ENCODE results near the gene NHERF2.
A peak's percentile ranks its signal among the peaks of the same experiment; 100 is the strongest.

The NHERF2 gene

DNA sequence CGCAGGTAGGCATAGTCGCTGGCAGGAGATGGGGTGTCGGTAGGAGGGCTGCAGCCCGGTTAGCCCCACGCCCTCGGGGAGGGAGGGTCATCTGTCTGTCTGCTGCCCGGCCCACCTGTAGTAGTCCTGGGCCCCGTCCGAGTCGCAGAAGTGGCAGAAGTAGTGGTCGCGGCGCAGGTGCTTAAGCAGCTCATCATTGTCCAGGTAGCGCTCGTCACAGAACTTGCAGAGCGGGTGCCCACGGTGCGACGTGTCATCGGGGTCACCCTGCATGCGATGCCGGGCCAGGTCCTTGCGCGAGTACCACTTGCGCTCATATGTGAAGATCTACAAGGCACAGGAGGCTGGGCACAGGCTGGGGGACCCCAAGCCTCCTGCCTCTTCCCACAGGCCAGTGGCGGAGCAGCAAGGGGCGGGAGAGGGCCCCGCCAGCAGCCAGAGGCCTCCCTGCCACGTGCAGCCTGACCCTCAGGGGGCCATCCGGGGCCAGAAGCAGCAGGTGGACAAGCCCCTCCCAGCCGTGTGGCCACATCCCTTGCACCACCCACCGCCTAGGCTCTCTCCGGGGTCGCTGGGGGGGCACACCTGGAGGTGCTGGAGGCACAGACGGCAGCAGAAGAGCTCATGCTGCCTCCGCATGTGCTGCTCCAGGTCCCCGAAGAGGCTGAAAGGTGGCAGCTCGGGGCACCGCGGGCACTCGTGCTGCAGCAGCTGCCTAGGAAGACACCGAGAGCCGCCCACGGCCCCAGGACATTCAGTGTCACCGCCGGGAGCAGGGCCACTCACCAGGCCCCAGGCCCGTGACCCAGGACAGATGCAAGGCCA lies 24.1 kb upstream of the NHERF2 start:
- H3K27me3 ChIP-seq (ENCODE audit: control insufficient read depth, insufficient read depth, low read length), result no peaks in the 10 kb centered on the region
- H3K9me3 ChIP-seq (ENCODE audit: control insufficient read depth, low read depth, low read length), result no peaks in the 10 kb centered on the region
- no peak overlapping the region for H3K27ac ChIP-seq (ENCODE audit: low read length)
- peaks cover 42% of the 10 kb centered on the region for H3K36me3 ChIP-seq (ENCODE audit: control insufficient read depth, low read depth, low read length)
- H3K4me3 ChIP-seq (ENCODE audit: low read length), result no peak overlapping the region
- H3K4me1 ChIP-seq (ENCODE audit: control insufficient read depth, low read depth, low read length), result peaks cover 6% of the 10 kb centered on the region
- no peak overlapping the region for H3K9ac ChIP-seq (ENCODE audit: low read length)

DNA sequence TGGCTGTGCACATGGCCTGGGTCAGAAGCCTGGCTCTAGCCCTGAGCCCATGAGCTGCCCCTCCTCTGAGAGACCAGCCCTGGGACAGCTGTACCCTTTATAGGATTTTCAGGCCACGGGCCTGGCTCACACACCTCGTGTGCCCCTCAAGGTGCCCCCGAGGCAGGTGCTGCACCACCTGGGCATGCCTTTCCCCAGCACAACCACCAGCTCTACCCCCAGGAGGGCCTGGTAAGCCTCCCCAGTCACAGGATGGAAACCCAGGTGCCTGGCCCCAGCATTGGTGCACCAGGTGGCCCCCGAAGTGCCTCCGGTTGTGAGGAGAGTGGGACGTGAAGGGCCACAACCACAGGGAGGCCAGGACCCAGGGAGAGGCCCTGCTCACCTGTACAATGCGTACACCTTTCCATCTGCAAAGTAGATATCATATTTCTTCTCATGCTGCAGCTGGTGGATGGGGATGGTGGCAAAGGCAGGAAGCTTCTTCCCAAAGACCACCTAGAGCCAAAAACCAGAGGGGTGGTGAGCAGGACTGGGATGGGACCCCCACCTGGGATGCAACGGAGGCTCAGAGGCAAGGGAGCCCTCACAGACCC lies 23.4 kb upstream of the NHERF2 start:
- peaks cover 10% of the 10 kb centered on the region for H3K4me1 ChIP-seq (ENCODE audit: control insufficient read depth, low read depth, low read length)
- no peak overlapping the region for H3K9ac ChIP-seq (ENCODE audit: low read length)
- H3K4me3 ChIP-seq (ENCODE audit: low read length), result no peak overlapping the region
- no peaks in the 10 kb centered on the region for H3K27me3 ChIP-seq (ENCODE audit: control insufficient read depth, insufficient read depth, low read length)
- H3K27ac ChIP-seq (ENCODE audit: low read length), result no peak overlapping the region
- H3K9me3 ChIP-seq (ENCODE audit: control insufficient read depth, low read depth, low read length), result no peaks in the 10 kb centered on the region
- H3K36me3 ChIP-seq (ENCODE audit: control insufficient read depth, low read depth, low read length), result peaks cover 35% of the 10 kb centered on the region

- Histone ChIP-seq H3K27me3 (ENCODE audit: control insufficient read depth, insufficient read depth, low read length) (no peaks in the 10 kb centered on the region), H3K9ac (ENCODE audit: low read length) (no peak overlapping the region), H3K4me1 (ENCODE audit: control insufficient read depth, low read depth, low read length) (peaks cover 13% of the 10 kb centered on the region), H3K9me3 (ENCODE audit: control insufficient read depth, low read depth, low read length) (no peaks in the 10 kb centered on the region), H3K36me3 (ENCODE audit: control insufficient read depth, low read depth, low read length) (peaks cover 31% of the 10 kb centered on the region), H3K27ac (ENCODE audit: low read length) (no peak overlapping the region), H3K4me3 (ENCODE audit: low read length) (peak overlapping the region; percentile 14)
Measured at GRCh38 chr16:2003827-2004641, 22.7 kb upstream of the NHERF2 start.

GRCh38 chr16:2004795-2005517 lies 21.7 kb upstream of the NHERF2 start:
- Histone ChIP-seq H3K36me3 (ENCODE audit: control insufficient read depth, low read depth, low read length) (peaks cover 29% of the 10 kb centered on the region), H3K27ac (ENCODE audit: low read length) (no peak overlapping the region), H3K4me1 (ENCODE audit: control insufficient read depth, low read depth, low read length) (peaks cover 13% of the 10 kb centered on the region), H3K27me3 (ENCODE audit: control insufficient read depth, insufficient read depth, low read length) (no peaks in the 10 kb centered on the region), H3K9ac (ENCODE audit: low read length) (no peak overlapping the region), H3K4me3 (ENCODE audit: low read length) (no peak overlapping the region), H3K9me3 (ENCODE audit: control insufficient read depth, low read depth, low read length) (no peaks in the 10 kb centered on the region)

- Histone ChIP-seq H3K4me3 (ENCODE audit: low read length) (no peak overlapping the region), H3K9me3 (ENCODE audit: control insufficient read depth, low read depth, low read length) (no peaks in the 10 kb centered on the region), H3K4me1 (ENCODE audit: control insufficient read depth, low read depth, low read length) (peaks cover 19% of the 10 kb centered on the region), H3K27me3 (ENCODE audit: control insufficient read depth, insufficient read depth, low read length) (no peaks in the 10 kb centered on the region), H3K36me3 (ENCODE audit: control insufficient read depth, low read depth, low read length) (peaks cover 24% of the 10 kb centered on the region), H3K27ac (ENCODE audit: low read length) (no peak overlapping the region), H3K9ac (ENCODE audit: low read length) (no peak overlapping the region)
Measured at GRCh38 chr16:2005646-2006045, 21.1 kb upstream of the NHERF2 start.

GRCh38 chr16:2006317-2006716 lies 20.4 kb upstream of the NHERF2 start:
- Histone ChIP-seq H3K4me3 (ENCODE audit: low read length) (no peak overlapping the region), H3K4me1 (ENCODE audit: control insufficient read depth, low read depth, low read length) (peaks cover 19% of the 10 kb centered on the region), H3K36me3 (ENCODE audit: control insufficient read depth, low read depth, low read length) (peaks cover 20% of the 10 kb centered on the region), H3K9me3 (ENCODE audit: control insufficient read depth, low read depth, low read length) (no peaks in the 10 kb centered on the region), H3K27me3 (ENCODE audit: control insufficient read depth, insufficient read depth, low read length) (no peaks in the 10 kb centered on the region), H3K27ac (ENCODE audit: low read length) (no peak overlapping the region), H3K9ac (ENCODE audit: low read length) (no peak overlapping the region)

- no peaks in the 10 kb centered on the region for H3K9me3 ChIP-seq (ENCODE audit: control insufficient read depth, low read depth, low read length)
- no peak overlapping the region for H3K27ac ChIP-seq (ENCODE audit: low read length)
- peaks cover 19% of the 10 kb centered on the region for H3K4me1 ChIP-seq (ENCODE audit: control insufficient read depth, low read depth, low read length)
- peaks cover 11% of the 10 kb centered on the region for H3K36me3 ChIP-seq (ENCODE audit: control insufficient read depth, low read depth, low read length)
- no peak overlapping the region for H3K9ac ChIP-seq (ENCODE audit: low read length)
- no peaks in the 10 kb centered on the region for H3K27me3 ChIP-seq (ENCODE audit: control insufficient read depth, insufficient read depth, low read length)
- no peak overlapping the region for H3K4me3 ChIP-seq (ENCODE audit: low read length)
Measured at GRCh38 chr16:2007081-2007836, 19.4 kb upstream of the NHERF2 start.

- H3K27ac ChIP-seq (ENCODE audit: low read length), result no peak overlapping the region
- H3K4me3 ChIP-seq (ENCODE audit: low read length), result peak overlapping the region; percentile 78
- H3K9me3 ChIP-seq (ENCODE audit: control insufficient read depth, low read depth, low read length), result no peaks in the 10 kb centered on the region
- H3K27me3 ChIP-seq (ENCODE audit: control insufficient read depth, insufficient read depth, low read length), result no peaks in the 10 kb centered on the region
- H3K36me3 ChIP-seq (ENCODE audit: control insufficient read depth, low read depth, low read length), result peaks cover 3% of the 10 kb centered on the region
- peak overlapping the region; percentile 3 for H3K9ac ChIP-seq (ENCODE audit: low read length)
- H3K4me1 ChIP-seq (ENCODE audit: control insufficient read depth, low read depth, low read length), result peaks cover 19% of the 10 kb centered on the region
Measured at GRCh38 chr16:2008009-2008526, 18.6 kb upstream of the NHERF2 start.

DNA sequence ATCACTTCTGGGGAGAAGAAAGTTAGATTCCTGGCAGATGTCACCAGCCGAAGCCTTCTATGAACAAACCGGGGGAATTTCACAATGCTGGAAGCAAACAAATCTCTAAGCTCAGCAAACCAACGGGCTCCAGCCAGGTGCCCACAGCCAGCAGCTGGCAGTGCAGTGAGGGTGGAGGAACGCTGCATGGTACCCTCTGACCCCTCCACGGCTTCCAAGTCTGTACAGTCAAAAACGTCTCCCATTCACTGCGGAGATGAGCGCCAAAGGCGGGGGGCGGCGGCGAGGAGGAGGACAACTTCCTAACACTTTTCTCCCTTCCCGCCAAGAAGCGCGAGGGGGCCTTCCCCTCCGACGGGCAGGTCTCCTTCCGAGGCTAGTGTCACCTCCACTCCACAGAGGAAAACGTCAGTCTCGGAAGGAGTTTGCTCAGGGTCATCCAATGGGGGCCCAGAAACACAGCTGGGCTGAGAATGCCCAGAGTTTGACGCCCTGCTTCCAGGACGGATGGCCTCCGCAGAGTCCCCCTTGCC lies 18.0 kb upstream of the NHERF2 start:
- Histone ChIP-seq H3K9ac (ENCODE audit: low read length) (peak overlapping the region; percentile 73), H3K36me3 (ENCODE audit: control insufficient read depth, low read depth, low read length) (no peaks in the 10 kb centered on the region), H3K4me3 (ENCODE audit: low read length) (peak overlapping the region; percentile 78), H3K4me1 (ENCODE audit: control insufficient read depth, low read depth, low read length) (peaks cover 19% of the 10 kb centered on the region), H3K27me3 (ENCODE audit: control insufficient read depth, insufficient read depth, low read length) (no peaks in the 10 kb centered on the region), H3K9me3 (ENCODE audit: control insufficient read depth, low read depth, low read length) (no peaks in the 10 kb centered on the region), H3K27ac (ENCODE audit: low read length) (no peak overlapping the region)

GRCh38 chr16:2009164-2009711 lies 17.5 kb upstream of the NHERF2 start:
- H3K9ac ChIP-seq (ENCODE audit: low read length), result peak overlapping the region; percentile 73
- no peak overlapping the region for H3K27ac ChIP-seq (ENCODE audit: low read length)
- peaks cover 16% of the 10 kb centered on the region for H3K4me1 ChIP-seq (ENCODE audit: control insufficient read depth, low read depth, low read length)
- no peaks in the 10 kb centered on the region for H3K36me3 ChIP-seq (ENCODE audit: control insufficient read depth, low read depth, low read length)
- peak overlapping the region; percentile 78 for H3K4me3 ChIP-seq (ENCODE audit: low read length)
- no peaks in the 10 kb centered on the region for H3K27me3 ChIP-seq (ENCODE audit: control insufficient read depth, insufficient read depth, low read length)
- no peaks in the 10 kb centered on the region for H3K9me3 ChIP-seq (ENCODE audit: control insufficient read depth, low read depth, low read length)

Data from iPS-18a (cell line).